Measurements from ENCODE around the gene RMRP. TPM values are rescaled to one million over a fixed set of nuclear protein-coding genes. Genes with fewer than 3 reads are reported as not detected.

Gene RMRP
- total RNA-seq, 2 donors from 2014 or later, result 14,118 to 22,490 TPM

GRCh38 chr9:35688558-35689541 is 31.0 kb upstream of the RMRP start:
- intact Hi-C loops (cut with DNase I), result loop anchor here in 1 of 2 donors (2.0 kb wide), 1 partner anchor 28 kb away; no protein-coding TSS in a partner anchor
- DNase-seq, result no peak
- no peak for ATAC-seq

- no peak for DNase-seq
- ATAC-seq, result no peak
- intact Hi-C loops (cut with DNase I), result loop anchor here in 1 of 2 donors (2.0 kb wide), 1 partner anchor 27 kb away; no protein-coding TSS in a partner anchor
These were observed 30.2 kb upstream of the RMRP start for GRCh38 chr9:35687972-35688557.

DNA sequence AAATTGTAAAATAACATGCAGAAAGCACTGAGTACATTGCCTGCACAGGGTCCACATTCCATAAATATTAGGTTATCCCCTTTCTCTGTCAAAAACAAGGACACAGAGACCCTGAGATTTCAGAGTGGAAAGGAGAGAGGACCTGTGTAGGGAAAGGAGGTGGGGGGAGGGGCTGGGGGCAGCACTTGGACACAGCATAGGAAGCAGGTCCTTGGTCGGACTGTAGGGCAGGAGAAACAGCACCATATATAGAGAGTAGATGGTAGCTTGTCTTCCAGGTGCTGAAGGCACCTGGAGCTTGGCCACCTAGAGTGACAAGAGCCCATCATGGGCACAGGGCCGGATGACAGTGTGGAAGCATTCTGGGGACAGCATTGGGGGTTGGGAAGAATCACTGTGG is 29.5 kb upstream of the RMRP start:
- intact Hi-C loops (cut with DNase I), result no loop called here
- ATAC-seq (no peak), DNase-seq (no peak)

GRCh38 chr9:35686222-35687203 is 28.7 kb upstream of the RMRP start:
- intact Hi-C loops (cut with DNase I), result no loop called here
- DNase-seq, result no peak
- ATAC-seq, result no peak

DNA sequence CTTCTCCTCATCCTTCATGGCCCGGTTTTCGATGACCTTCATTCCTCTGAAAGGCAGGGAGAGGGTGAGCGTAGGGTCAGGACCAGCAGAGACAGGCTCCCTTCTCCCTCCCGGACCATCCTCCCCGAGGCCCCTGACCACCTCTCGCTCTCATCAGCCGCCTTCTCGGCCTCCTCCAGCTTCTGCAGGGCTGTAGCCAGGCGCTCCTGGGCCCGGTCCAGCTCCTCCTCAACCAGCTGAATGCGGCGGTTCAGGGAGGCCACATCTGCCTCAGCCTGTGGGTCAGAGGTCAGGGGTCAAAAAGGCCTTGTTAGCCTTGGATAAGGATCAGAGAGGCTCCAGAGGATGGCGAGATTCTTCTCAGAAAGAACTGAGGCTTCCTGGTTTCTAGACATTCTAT is 27.7 kb upstream of the RMRP start:
- intact Hi-C loops (cut with DNase I), result no loop called here
- no peak for DNase-seq
- ATAC-seq, result no peak

DNA sequence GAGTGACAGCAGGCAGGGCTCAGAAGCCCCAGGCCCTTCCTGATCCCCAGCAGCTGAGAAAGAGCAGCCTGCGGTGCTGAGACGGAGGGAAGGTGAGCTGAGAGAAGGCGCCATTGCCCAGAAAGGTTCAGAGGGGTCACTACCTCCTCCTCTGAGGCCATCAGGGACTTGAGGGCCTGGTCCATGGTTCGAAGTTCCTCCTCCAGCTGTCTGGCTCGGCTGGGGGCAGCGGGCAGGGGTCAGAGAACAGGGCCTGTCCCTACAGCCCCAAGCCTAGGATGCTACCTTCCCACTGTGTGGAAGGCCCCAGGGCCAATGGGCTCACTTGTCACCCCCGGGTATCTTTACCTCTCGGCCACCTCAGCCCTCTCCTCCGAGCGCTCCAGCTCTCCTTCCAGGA is 27.1 kb upstream of the RMRP start:
- intact Hi-C loops (cut with DNase I), result no loop called here
- DNase-seq (no peak), ATAC-seq (no peak)

GRCh38 chr9:35683323-35683722 is 25.5 kb upstream of the RMRP start:
- intact Hi-C loops (cut with DNase I), result no loop called here
- ATAC-seq (no peak), DNase-seq (no peak)

DNA sequence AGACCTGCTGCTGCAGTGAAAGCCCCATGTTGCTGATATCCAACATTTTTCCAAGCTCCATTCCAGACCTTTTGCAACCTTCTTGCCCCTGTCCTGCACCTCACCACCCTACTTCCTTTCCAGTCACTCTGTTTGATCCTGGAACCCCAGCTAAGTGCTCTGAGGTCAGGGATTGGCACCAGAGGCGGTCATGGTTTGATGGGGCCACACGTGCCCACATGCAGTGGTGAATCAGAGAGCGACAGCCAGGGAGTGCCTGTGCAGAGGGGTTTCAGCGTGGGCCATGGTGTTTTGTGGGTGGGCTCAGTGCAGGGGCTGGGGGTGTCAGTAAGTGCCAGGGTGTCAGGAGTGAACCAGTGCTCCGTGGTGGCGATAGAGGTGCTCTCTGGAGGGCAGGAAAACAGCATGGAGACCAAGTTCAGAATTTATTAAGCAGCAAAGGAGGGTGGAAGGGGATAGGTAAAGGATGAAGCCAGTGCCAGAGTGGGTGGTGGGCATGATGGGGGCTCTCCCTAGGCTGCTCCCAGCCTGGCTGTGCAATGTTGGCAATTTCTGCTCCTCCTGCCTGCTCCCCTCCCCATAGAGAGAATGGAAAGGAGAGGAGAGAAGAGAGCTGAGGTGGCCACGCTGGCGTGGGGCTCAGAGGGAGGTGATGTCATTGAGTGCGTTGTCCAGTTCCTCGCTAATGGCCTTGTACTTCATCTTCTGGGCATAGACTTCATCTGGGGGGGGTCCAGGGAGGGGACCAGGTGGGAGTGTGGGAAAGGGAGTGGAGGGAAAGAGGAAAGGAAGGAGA is 24.9 kb upstream of the RMRP start:
- intact Hi-C loops (cut with DNase I), result no loop called here
- no peak for DNase-seq

GRCh38 chr9:35682051-35682450 is 24.2 kb upstream of the RMRP start:
- DNase-seq, result no peak
- no peak for ATAC-seq
- intact Hi-C loops (cut with DNase I), result no loop called here

More for the DNA sequence above, 24.9 kb upstream of the RMRP start:
- ATAC-seq, result no peak

DNA sequence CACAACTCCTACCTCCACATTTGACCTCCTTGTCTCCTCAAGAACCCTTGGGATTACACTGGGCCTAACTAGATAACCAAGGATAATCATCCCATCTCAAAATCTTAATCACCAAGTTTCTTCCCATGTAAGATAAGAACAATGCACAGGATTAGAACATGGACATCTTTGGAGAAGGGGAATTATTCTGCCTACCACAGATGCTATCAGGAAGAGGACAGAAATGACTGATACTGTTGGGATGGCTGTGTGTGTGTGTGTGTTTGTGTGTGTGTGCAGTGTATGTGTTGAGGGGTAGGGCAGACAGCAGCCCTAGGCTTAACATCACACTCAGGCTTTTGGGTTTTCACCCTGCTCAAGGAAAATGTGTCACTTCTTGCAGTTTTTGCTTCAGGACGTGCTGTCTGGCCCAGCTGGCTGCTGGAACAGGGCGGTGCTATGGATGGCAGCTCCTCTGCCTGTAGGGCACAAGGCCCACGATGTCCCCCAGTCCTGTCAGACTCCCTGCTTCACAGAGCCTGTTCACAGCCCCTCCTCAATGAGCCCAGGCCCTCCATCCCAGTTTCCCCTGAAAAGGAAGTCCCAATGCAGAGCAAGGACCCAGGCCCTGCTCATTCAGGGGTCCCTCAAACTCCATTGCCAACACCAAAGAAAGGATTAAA is 23.7 kb upstream of the RMRP start:
- no peak for DNase-seq
- ATAC-seq, result no peak
- intact Hi-C loops (cut with DNase I), result no loop called here

GRCh38 chr9:35680331-35681105 is 22.7 kb upstream of the RMRP start:
- peak in 1 of 2 donors; percentile 6 for ATAC-seq
- intact Hi-C loops (cut with DNase I), result no loop called here

GRCh38 chr9:35679766-35680330 is 22.0 kb upstream of the RMRP start:
- DNase-seq, result no peak
- no peak for ATAC-seq
- intact Hi-C loops (cut with DNase I), result no loop called here

More at GRCh38 chr9:35680331-35681105, 22.7 kb upstream of the RMRP start:
- DNase-seq, result no peak

DNA sequence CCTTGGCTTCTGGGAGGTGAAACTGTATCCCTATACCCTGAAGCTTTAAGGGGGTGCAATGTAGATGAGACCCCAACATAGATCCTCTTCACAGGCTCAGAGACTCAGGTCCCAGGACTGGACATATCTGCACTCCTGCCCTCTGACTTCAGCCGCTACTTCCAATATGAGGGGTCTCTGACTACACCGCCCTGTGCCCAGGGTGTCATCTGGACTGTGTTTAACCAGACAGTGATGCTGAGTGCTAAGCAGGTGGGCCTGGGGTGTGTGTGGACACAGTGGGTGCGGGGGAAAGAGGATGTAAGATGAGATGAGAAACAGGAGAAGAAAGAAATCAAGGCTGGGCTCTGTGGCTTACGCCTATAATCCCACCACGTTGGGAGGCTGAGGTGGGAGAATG is 21.3 kb upstream of the RMRP start:
- DNase-seq, result no peak
- ATAC-seq, result no peak
- intact Hi-C loops (cut with DNase I), result no loop called here

- DNase-seq (peak; percentile 58), ATAC-seq (peak; percentile 52 to 77)
- intact Hi-C loops (cut with DNase I), result no loop called here
These were observed 18.0 kb upstream of the RMRP start for GRCh38 chr9:35675732-35676392.

GRCh38 chr9:35675204-35675603 is 17.4 kb upstream of the RMRP start:
- intact Hi-C loops (cut with DNase I), result no loop called here
- no peak for ATAC-seq
- no peak for DNase-seq

- intact Hi-C loops (cut with DNase I), result no loop called here
- DNase-seq (no peak), ATAC-seq (no peak)
These were observed 16.2 kb upstream of the RMRP start for GRCh38 chr9:35674025-35674361.

All from left cardiac atrium (tissue), 4 donors.